HEK293T (cell line): ENCODE measurements around the gene SMAD6.

Experiments used
- ARNT ChIP-seq: fragments of 450-650 bp; IDR thresholded peaks from 2 replicates; pipeline ENCODE4 v1.6.1; 2017; ENCODE audit warnings: mild to moderate bottlenecking
- BHLHE40 ChIP-seq: fragments of 450-650 bp; IDR thresholded peaks from 2 replicates; pipeline ENCODE4 v1.6.1; 2016; ENCODE audit warnings: mild to moderate bottlenecking, moderate library complexity, borderline replicate concordance
- CTBP1 ChIP-seq: fragments of 450-650 bp; IDR thresholded peaks from 2 replicates; pipeline ENCODE4 v1.6.1; 2016; ENCODE audit warnings: borderline replicate concordance
- ELF4 ChIP-seq: fragments of 450-650 bp; IDR thresholded peaks from 2 replicates; pipeline ENCODE4 v1.6.1; 2017; ENCODE audit warnings: antibody characterized with exemption
- FOXA1 ChIP-seq: fragments of 450-650 bp; IDR thresholded peaks from 2 replicates; pipeline ENCODE4 v1.6.1; 2016; ENCODE audit warnings: mild to moderate bottlenecking
- FOXK2 ChIP-seq: fragments of 450-650 bp; IDR thresholded peaks from 2 replicates; pipeline ENCODE4 v1.6.1; 2016; ENCODE audit warnings: mild to moderate bottlenecking
- FOXM1 ChIP-seq: fragments of 450-650 bp; IDR thresholded peaks from 2 replicates; pipeline ENCODE4 v1.6.1; 2017; ENCODE audit warnings: mild to moderate bottlenecking, borderline replicate concordance
- HDGF ChIP-seq: fragments of 450-650 bp; IDR thresholded peaks from 2 replicates; pipeline ENCODE4 v1.6.1; 2017; ENCODE audit warnings: antibody characterized with exemption, borderline replicate concordance
- L3MBTL2 ChIP-seq: fragments of 450-650 bp; conservative IDR thresholded peaks from 2 replicates; pipeline ENCODE4 v1.6.1; 2016; ENCODE audit warnings: mild to moderate bottlenecking
- LEF1 ChIP-seq: fragments of 450-650 bp; IDR thresholded peaks from 2 replicates; pipeline ENCODE4 v1.6.1; 2017; ENCODE audit warnings: mild to moderate bottlenecking, borderline replicate concordance
- PKNOX1 ChIP-seq: fragments of 450-650 bp; IDR thresholded peaks from 2 replicates; pipeline ENCODE4 v1.6.1; 2016
- SP1 ChIP-seq: fragments of 450-650 bp; IDR thresholded peaks from 2 replicates; pipeline ENCODE4 v1.6.1; 2017
- SUZ12 ChIP-seq: fragments of 450-650 bp; IDR thresholded peaks from 2 replicates; pipeline ENCODE4 v1.6.1; 2016; ENCODE audit warnings: mild to moderate bottlenecking
- ZNF384 ChIP-seq: fragments of 450-650 bp; IDR thresholded peaks from 2 replicates; pipeline ENCODE4 v1.6.1; 2016

- TF ChIP-seq PKNOX1 (no peak), ARNT (no peak), CTBP1 (no peak), FOXM1 (no peak), FOXK2 (no peak), ELF4 (no peak), BHLHE40 (no peak), SP1 (no peak), HDGF (no peak), FOXA1 (no peak), L3MBTL2 (no peak), SUZ12 (no peak), ZNF384 (no peak), LEF1 (no peak)
These were observed 47.2 kb upstream of the SMAD6 start for GRCh38 chr15:66654739-66655375.
